Skeletal muscle cell (primary cell): ENCODE measurements around the gene NEMP1.
"Not testable (repeated sequence)": the region's sequence is repeated elsewhere in the genome, so short reads cannot be mapped to it uniquely, and the experiment has no call there.

Experiments used
- DNase-seq: peaks from one replicate; pipeline ENCODE4 v3.0.0-alpha.2; 2010; ENCODE audit warnings: low read depth
- H3K4me3 ChIP-seq: 2 replicates; pipeline ENCODE4 v1.5.1; 2011; ENCODE audit warnings: low read depth, mild to moderate bottlenecking, control low read depth, low read length, moderate library complexity

NEMP1 gene

DNA sequence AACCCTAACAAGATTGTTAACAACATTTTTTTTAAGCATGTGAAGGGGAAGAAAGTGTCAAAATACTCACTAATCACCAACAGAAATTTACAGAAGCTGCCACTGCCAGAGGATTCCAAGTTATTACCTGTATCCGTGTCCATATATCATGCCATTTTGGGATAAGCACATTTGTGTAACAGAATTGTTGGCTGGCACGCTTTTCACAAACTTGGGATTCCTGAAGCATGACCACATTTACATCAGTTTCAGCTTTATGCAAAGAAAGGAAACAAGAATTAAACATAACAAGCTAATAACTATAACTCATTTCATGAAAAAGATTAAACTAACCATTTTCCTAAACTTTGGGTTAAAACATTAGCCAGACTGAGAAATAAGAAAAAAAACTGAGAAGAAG lies 5.9 kb downstream of the NEMP1 start:
- no peak for DNase-seq
- H3K4me3 ChIP-seq, result no peak overlapping the region

DNA sequence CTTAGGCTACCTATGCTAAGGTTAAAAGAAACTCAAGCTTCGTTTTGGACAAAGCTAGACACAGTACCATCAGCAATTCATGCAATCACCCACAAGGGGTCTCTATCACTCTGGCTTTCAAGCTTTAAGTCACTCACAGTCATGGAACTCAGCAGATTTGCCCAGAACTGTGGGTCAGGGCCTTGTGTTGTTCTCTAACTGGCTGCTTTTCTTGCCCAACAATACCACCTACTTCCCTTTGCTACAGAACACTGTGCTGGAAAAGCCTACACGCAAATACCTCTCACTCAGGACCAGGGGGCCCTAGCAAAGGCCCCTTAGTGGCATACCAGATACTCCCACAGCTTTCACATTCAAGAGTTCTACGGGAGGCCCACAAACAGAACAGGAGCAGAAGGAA lies 9.1 kb downstream of the NEMP1 start:
- DNase-seq, result peak; percentile 84
- no peak overlapping the region for H3K4me3 ChIP-seq

- H3K4me3 ChIP-seq, result no peak overlapping the region
- no peak for DNase-seq
Measured at GRCh38 chr12:57066245-57066644, 12.3 kb downstream of the NEMP1 start.

DNA sequence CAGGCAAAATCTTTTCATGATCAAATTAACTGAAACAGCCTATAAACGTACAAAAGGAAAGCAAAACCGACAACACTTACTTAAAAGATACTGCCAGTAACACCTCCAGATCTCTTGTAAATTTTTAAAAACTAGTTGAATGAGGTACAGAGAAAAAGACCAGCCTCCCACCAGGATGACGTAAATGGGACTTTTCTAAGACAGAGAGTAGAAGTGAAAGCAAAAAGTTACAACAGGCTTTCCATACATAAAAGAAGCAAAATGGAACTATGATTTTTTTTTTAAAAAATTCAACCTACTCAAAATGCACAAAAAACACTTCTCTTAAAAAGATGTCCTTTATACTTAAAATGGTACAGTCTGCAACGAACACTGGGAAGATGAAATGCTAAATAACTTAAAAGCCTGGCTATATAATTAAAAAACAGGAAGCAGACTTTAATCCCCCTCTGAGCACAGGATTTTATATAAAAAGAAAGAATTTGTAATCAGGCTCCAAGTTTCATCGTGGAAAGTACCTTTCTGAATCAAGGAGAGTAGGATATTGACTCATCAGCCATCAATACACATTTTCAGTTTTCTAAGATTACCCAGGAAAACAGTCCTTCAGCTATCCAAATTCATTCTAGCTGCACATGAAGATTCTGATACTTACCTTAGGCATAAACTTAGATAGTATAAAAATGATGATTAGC lies 14.5 kb downstream of the NEMP1 start:
- DNase-seq, result no peak

DNA sequence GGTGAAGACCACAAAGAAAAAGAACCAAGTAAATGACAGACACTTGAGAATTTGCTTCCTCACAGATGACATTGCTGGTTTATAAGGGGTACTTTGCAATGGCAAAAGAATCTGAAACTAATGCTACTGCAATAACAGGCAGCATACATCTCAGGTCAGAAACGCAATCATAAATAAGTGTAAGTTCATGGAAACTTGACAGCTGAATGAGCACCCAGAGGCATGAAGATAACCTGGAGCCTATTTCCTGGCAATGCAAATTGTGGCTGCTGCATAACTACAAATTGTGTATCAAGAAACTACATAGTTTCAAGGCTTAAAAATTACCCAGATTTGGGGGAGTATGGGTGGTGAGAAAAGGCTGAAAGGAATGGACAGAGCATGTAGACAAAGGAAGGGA lies 20.1 kb downstream of the NEMP1 start:
- H3K4me3 ChIP-seq, result no peak overlapping the region
- no peak for DNase-seq

More for the DNA sequence above, 14.5 kb downstream of the NEMP1 start:
- H3K4me3 ChIP-seq, result no peak overlapping the region

GRCh38 chr12:57057067-57057751 lies 21.4 kb downstream of the NEMP1 start:
- H3K4me3 ChIP-seq, result no peak overlapping the region
- no peak for DNase-seq

GRCh38 chr12:57055824-57056223 lies 22.8 kb downstream of the NEMP1 start:
- DNase-seq, result no peak
- H3K4me3 ChIP-seq, result no peak overlapping the region

- H3K4me3 ChIP-seq, DNase-seq: not testable (repeated sequence)
Measured at GRCh38 chr12:57053901-57054300, 24.7 kb downstream of the NEMP1 start.

- DNase-seq, H3K4me3 ChIP-seq: not testable (repeated sequence)
Measured at GRCh38 chr12:57053146-57053545, 25.4 kb downstream of the NEMP1 start.

GRCh38 chr12:57051011-57051410 lies 27.6 kb downstream of the NEMP1 start:
- no peak for DNase-seq
- no peak overlapping the region for H3K4me3 ChIP-seq

DNA sequence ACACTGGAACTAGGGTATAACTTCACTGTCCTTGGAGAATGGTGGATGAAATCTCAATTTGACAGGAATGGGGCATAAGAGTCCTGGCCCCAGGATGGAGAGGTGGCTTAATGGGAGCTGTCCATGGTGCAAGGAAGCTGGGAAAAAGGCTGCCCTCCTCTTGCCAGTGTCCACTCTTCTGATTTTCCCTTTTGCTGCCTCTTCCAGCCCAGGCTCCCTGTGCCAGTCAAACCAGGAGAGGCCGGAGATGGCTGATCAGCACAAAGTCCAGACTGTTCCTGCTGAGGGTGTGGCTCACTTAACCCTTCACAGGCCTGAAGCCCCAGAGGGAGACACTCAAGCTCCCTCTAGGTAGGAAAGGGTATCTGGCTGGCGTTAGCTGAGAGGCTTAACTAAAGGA lies 28.7 kb downstream of the NEMP1 start, which contains the start of gene MYO1A:
MYO1A (minus strand) TSS at position 240 of the 400 bp plus-strand sequence. CDS start 1,806 bp downstream, outside the sequence.
- DNase-seq, result no peak
- no peak within 1 kb of the TSS for H3K4me3 ChIP-seq

GRCh38 chr12:57049119-57049446 lies 29.5 kb downstream of the NEMP1 start:
- no peak overlapping the region for H3K4me3 ChIP-seq
- DNase-seq, result no peak

GRCh38 chr12:57048423-57049118 lies 30.0 kb downstream of the NEMP1 start:
- H3K4me3 ChIP-seq, result no peak overlapping the region
- DNase-seq, result no peak

DNA sequence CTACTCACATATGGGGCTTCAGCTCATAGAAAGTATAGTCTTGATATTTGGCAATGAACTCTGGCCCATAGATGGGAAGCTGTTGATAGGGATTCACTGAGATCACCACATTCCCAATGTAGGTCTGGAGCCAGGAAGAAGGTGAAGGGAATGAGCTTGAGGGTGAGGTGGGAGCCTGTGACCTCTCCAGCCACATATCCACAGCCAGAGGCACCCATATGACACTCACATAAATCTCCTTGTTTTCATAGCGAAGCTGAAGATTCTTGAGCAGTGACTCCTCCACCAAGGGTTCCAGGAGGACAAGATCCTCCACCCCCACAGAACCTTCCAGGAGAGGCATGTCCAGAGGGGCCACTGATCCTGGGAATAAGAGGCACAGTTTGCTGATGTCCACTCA lies 30.6 kb downstream of the NEMP1 start:
- H3K4me3 ChIP-seq, result no peak overlapping the region
- DNase-seq, result no peak

GRCh38 chr12:57046947-57047890 lies 31.4 kb downstream of the NEMP1 start:
- H3K4me3 ChIP-seq, result no peak overlapping the region
- DNase-seq, result no peak

- no peak overlapping the region for H3K4me3 ChIP-seq
- DNase-seq, result no peak
Measured at GRCh38 chr12:57046086-57046791, 32.4 kb downstream of the NEMP1 start.

DNA sequence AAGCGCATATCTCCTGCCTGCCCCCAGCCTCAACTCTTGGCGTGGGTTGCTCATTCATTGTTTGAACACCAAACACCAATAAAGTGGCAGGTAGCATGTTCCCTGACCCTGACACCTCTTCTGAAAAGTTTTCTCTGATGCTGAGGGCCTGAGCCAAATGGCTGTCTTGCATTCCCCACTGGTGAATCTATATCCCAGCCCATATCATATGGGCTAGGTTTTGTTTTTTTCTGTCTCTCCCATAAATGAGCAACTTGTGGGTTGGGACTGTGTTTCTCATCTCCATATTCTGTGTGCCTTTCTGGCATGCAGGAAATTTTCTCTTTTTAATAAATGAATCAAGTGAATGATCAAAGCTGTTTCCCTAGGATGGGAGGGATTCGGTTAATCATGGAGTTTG lies 33.7 kb downstream of the NEMP1 start:
- DNase-seq, result no peak
- no peak overlapping the region for H3K4me3 ChIP-seq

GRCh38 chr12:57044468-57044867 lies 34.1 kb downstream of the NEMP1 start:
- no peak overlapping the region for H3K4me3 ChIP-seq

DNA sequence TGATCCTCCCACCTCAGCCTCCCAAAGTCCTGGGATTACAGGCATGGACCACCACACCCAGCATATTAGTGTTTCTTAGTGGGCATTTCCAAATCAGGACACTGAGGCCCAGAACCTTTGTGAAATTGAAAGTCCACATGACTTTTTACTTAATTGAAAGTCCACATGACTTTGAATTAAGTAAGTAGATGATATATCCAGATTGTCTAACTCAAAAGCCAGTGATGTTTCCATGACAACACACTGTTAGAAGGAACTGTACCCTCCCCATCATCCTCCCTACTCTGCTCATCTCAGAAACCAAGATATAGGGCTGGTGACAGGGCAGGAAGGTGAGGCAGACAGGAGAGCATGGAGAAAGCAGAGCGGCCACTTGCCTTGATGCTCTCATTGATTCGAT lies 35.9 kb downstream of the NEMP1 start:
- no peak overlapping the region for H3K4me3 ChIP-seq
- no peak for DNase-seq

More at GRCh38 chr12:57044468-57044867, 34.1 kb downstream of the NEMP1 start:
- no peak for DNase-seq
